ENCODE results near the gene GRID2IP.
"Not testable (repeated sequence)": the region's sequence is repeated elsewhere in the genome, so short reads cannot be mapped to it uniquely, and the experiment has no call there.

Gene GRID2IP

GRCh38 chr7:6460990-6461584 lies 90.2 kb downstream of the GRID2IP start:
- TF ChIP-seq ZFX (IDR thresholded peaks at IDR 0.05) (no peak), CTCF (conservative IDR thresholded peaks at IDR 0.05) (no peak)
- peak overlapping the region; percentile 21 for H3K27ac ChIP-seq

DNA sequence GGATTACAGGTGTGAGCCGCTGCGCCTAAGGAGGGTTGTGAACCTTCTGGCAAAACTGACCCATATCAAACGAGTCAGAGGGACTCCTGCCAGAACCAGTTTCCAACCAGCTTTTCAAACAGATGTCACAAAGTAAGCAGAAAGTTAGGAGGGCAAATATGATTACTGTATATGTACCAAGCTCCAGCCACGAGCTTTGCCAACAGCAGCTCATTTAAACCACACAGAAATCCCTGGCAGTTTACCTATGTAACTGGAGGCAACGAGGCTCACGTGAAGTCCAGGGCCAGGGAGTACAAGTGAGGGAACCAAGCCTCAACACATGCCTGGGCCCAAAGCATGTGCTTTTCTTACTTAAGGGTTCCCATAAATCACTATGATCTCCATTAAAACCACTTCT lies 91.0 kb downstream of the GRID2IP start:
- TF ChIP-seq CTCF (conservative IDR thresholded peaks at IDR 0.05) = no peak
- no peak for TF ChIP-seq ZFX (IDR thresholded peaks at IDR 0.05)
- H3K27ac ChIP-seq = peak overlapping the region; percentile 21

DNA sequence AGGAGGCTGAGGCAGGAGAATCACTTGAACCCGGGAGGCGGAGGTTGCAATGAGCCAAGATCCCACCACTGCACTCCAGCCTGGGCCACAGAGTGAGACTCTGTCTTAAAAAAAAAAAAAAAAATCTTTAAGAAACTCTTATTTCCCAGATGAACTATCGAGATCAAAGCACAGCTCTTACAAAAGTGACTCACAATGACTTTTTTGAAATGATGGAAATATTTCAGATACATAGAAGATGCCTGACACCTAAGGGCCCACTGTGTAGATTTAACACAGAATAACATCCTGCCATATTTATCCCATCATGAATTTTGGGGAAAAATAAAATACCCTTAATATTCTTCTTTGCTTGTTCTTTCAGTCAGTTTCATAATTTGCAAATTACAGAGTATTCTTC lies 92.6 kb downstream of the GRID2IP start:
- H3K27ac ChIP-seq = not testable (repeated sequence)

DNA sequence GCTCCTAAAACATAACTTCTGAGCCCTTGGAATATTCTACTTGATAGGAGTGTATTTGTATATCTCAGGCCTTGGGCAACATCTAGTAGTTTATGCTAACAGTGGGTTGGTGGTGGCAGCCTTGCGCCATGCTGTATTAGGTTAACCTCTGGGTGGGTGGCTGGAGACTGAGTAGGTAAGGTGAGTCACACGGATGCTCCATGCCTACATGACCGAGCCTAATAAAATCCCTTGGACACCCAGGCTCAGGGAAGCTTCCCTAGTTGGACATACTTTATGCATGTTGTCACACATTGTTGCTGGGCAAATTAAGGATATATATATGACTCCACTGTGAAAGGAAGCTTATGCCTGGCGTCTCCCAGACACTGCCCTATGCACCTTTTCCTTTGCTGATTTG lies 97.5 kb downstream of the GRID2IP start:
- H3K27ac ChIP-seq = no peak overlapping the region
- TF ChIP-seq ZFX (IDR thresholded peaks at IDR 0.05) = no peak
- TF ChIP-seq CTCF (conservative IDR thresholded peaks at IDR 0.05) = no peak

DNA sequence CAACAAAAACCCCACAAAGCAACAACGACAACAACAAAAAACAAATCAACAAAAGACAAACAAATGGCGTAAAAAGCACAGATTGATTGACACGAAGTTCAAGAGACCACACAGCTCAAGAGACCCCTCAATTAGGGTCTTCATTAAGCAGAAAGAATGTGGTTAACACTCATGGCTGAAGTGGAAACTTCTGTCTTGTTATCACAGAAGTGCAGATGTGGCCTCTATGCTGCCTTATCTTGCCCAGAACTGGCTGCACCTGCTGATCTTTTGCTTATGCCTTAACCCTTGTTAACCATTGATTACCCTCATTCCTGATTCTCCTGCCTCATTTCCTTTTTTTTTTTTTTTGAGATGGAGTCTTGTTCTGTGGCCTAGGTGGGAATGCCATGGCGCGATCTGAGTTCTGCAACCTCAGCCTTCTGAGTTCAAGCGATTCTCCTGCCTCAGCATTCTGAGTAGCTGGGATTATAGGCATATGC lies 100.0 kb downstream of the GRID2IP start:
- H3K27ac ChIP-seq = no peak overlapping the region
- no peak for TF ChIP-seq ZFX (IDR thresholded peaks at IDR 0.05)

DNA sequence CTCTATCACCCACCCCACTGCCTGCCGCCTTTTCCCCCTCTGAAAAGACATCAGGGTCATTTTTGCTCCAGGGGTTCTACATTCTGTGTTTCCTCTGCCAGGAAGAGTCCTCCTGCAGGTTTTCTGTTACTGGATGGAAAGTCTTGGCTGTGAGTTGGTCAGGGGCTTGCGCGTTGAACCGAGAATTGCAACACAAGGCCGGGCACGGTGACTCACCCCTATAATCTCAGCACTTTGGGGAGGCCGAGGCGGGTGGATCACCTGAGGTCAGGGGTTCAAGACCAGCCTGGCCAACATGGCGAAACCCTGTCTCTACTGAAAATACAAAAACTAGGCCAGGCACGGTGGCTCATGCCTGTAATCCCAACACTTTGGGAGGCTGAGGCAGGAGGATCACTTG lies 100.7 kb downstream of the GRID2IP start:
- not testable (repeated sequence) for H3K27ac ChIP-seq

- H3K27ac ChIP-seq = not testable (repeated sequence)
Measured at GRCh38 chr7:6449884-6450283, 101.4 kb downstream of the GRID2IP start.

GRCh38 chr7:6448943-6449543 lies 102.2 kb downstream of the GRID2IP start:
- TF ChIP-seq ZFX (IDR thresholded peaks at IDR 0.05) = no peak
- no peak overlapping the region for H3K27ac ChIP-seq

- TF ChIP-seq CTCF (conservative IDR thresholded peaks at IDR 0.05) (no peak), ZFX (IDR thresholded peaks at IDR 0.05) (no peak)
- peak within 1 kb of the TSS; percentile 86 for H3K27ac ChIP-seq
Measured at GRCh38 chr7:6447581-6448199, 103.6 kb downstream of the GRID2IP start, which contains the start of gene DAGLB. Gene DAGLB (minus strand): TSS chr7:6447954. CDS start chr7:6447842, 112 bp downstream.

Data from C4-2B (cell line).